Bronchial epithelial cell (primary cell): ENCODE measurements around the gene CCNK. TPM values are rescaled to one million over a fixed set of nuclear protein-coding genes. Genes with fewer than 3 reads are reported as not detected.

Source experiments
- DNase-seq: peaks from one replicate; pipeline ENCODE4 v3.0.0-alpha.2; 2010; ENCODE audit warnings: low read depth
- FAIRE-seq: peaks from 2 replicates; lab custom pipeline; 2011; peaks lifted over from hg19 to GRCh38; lab: Jason Lieb, UNC
- H3K27me3 ChIP-seq: 2 replicates; pipeline ENCODE4 v1.5.1; 2011; ENCODE audit warnings: low read length; ENCODE audit not compliant: control insufficient read depth, insufficient read depth
- H3K36me3 ChIP-seq: 2 replicates; pipeline ENCODE4 v1.5.1; 2011; ENCODE audit warnings: low read length; ENCODE audit not compliant: control insufficient read depth, insufficient read depth
- H3K4me3 ChIP-seq: 2 replicates; pipeline ENCODE4 v1.5.1; 2011; ENCODE audit warnings: mild to moderate bottlenecking, low read depth, low read length, control low read depth
- total RNA-seq: library from RNA; depleted of rRNA; stranded (reverse); fragments of >200 nt; gene quantifications from 2 replicates; pipeline ENCODE4 v1.2.1, GENCODE V29; 2014
- TF ChIP-seq, protein P1 (sequence below): IDR thresholded peaks from 2 replicates; pipeline ENCODE4 v1.5.1; 2011; ENCODE audit warnings: mild to moderate bottlenecking, moderate library complexity, low read length, control low read depth, inconsistent platforms; ENCODE audit not compliant: insufficient read depth, severe bottlenecking

The CCNK gene
- total RNA-seq, 1 donor from 2014 or later = 18.4 TPM

DNA sequence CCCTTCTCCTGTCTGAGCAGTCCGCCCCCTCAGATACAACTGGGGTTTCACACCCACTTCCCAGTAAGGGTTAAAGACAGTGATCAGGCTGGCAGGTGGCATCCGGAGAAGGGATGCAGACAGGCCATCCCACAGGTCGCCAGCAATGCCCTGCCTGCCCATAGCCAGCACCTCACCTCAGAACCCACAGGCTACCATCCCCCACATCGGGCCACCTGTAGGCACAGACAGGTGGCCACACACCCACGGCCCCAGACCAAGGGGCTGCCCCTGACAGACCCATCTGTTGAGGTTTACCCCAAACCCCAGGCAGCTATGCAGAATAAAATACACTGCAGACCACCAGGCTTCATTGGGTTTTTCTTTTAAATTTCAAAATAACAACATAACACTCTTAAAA lies 57.5 kb downstream of the CCNK start:
- TF ChIP-seq, protein P1, sequence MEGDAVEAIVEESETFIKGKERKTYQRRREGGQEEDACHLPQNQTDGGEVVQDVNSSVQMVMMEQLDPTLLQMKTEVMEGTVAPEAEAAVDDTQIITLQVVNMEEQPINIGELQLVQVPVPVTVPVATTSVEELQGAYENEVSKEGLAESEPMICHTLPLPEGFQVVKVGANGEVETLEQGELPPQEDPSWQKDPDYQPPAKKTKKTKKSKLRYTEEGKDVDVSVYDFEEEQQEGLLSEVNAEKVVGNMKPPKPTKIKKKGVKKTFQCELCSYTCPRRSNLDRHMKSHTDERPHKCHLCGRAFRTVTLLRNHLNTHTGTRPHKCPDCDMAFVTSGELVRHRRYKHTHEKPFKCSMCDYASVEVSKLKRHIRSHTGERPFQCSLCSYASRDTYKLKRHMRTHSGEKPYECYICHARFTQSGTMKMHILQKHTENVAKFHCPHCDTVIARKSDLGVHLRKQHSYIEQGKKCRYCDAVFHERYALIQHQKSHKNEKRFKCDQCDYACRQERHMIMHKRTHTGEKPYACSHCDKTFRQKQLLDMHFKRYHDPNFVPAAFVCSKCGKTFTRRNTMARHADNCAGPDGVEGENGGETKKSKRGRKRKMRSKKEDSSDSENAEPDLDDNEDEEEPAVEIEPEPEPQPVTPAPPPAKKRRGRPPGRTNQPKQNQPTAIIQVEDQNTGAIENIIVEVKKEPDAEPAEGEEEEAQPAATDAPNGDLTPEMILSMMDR = no peak
- no peak for DNase-seq
- Histone ChIP-seq H3K27me3 (no peaks in the 10 kb centered on the region), H3K36me3 (peaks cover 4% of the 10 kb centered on the region), H3K4me3 (no peak overlapping the region)
- no peak for FAIRE-seq

DNA sequence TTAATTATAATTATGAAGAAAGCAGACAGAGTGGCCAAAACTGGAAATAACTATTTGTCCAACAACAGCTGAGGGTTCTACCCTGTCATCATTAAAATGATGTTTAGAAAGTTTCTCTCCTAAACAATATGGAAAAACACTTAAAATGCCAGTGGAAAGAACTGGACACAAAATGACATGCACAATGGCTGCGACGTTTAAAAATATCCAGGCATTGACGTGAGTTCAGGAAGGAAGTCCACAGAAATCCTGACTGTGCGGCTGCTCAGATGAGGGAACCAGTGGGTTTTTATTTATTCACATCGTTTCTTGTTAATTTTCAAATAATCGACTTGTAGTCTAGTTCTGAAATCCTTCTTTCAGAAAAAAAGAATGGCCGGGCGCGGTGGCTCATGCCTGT lies 58.3 kb downstream of the CCNK start:
- H3K4me3 ChIP-seq = no peak overlapping the region
- H3K27me3 ChIP-seq = no peaks in the 10 kb centered on the region
- no peak for FAIRE-seq
- TF ChIP-seq, protein P1 = no peak
- no peak for DNase-seq
- peaks cover 4% of the 10 kb centered on the region for H3K36me3 ChIP-seq

DNA sequence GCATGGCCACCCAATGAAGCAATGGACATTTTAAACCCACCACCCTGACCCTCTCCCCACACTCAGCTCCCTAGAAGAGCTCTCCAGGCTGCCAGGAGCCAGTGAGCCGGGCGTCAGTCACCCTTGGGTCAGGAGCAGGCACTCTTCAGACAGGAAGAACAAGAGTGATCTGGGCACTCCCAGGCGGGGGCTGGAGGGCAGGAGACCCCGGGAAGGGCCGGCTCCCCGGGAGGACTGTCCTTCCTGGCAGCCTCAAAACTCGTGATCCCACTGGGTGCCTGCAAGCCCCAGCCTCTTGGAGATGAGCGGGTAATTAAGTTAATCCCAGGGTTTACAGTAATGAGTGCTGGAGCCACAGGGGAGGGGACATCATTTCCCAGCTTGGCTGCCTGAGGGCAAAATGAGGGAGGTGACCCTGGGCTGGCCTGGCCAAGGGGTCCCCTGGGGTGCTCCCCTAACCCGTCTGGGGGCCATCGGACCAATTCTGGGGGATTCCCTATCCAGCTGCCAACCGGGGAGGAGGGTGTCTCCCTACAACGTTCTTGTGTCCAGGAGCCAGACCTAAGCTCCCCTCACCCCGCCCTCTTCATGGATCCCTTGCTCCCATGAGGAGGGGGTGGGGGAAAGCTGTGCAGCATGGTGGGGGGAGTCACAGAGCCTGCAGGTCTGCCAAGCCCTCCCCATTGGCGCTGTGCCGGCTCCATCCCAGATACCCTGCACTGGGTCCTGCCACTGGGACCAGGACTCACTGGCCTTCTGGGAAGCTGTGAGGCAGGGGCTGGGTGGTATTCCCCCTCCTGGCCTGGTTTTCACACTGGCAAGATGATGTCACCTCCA lies 59.2 kb downstream of the CCNK start:
- FAIRE-seq = no peak
- Histone ChIP-seq H3K36me3 (peaks cover 3% of the 10 kb centered on the region), H3K27me3 (no peaks in the 10 kb centered on the region), H3K4me3 (no peak overlapping the region)
- TF ChIP-seq, protein P1 = no peak
- no peak for DNase-seq

DNA sequence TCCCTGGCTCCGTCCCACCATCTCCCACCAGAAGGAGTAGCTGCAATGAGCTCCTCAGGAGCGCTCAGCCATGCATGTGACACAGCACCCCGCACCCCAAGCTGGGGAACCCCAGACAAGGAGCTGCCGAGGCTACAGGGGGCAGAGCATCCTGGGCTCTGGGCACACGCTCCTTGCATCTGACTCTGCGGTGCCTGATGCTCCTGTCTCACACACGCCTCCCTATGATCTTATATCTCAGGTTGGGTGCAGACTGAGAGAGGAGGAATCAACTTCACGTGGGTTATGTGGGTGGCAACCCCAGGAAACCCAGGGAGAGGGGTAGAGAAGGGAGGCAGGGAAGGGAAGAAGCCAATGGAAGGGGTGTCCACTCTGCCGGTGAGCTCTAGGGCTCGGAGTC lies 60.0 kb downstream of the CCNK start:
- Histone ChIP-seq H3K27me3 (no peaks in the 10 kb centered on the region), H3K36me3 (no peaks in the 10 kb centered on the region), H3K4me3 (no peak overlapping the region)
- TF ChIP-seq, protein P1 = no peak
- FAIRE-seq = no peak
- no peak for DNase-seq

DNA sequence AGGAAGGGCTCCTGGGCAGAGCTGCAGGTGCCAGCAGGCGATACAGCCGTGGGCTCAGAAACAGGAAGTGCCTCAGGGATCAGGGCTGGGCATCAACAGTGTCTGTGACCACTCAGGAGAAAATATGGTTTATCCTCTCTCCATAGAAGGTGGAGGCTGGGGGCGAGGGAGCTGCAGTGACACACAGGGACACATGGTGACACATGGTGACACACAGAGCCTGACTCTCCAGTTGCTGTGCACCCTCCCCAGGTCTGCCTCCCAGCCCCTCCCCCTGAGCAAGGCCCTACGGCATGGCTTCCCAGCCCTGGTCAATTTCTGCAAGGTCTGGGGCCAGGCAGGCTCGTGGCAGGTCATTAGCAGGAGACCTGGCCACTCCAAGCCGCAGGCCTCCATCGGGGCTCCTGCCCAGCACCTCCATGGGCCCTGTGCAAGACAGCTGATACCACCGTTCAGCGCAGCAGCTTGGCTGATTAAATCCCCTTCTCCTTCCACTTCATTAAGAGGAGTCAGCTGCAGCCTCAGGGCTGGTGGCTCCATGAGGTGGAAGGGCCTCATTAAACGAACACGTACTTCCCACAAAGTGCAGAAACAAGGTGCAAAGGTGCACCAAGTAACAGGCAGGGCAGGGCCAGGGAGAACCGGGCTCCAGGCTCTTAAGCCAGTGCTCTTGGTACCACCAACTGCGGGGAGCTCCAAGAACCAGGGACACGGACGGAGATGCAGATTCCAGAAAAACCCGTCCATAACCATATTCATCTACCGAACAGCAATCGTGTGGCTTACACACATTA lies 60.7 kb downstream of the CCNK start:
- no peak for FAIRE-seq
- no peak overlapping the region for H3K4me3 ChIP-seq
- H3K36me3 ChIP-seq = no peaks in the 10 kb centered on the region
- TF ChIP-seq, protein P1 = no peak
- H3K27me3 ChIP-seq = no peaks in the 10 kb centered on the region
- no peak for DNase-seq
